Mesodermal cell (in vitro differentiated cells): Measurements from ENCODE around the gene EFHC1. TPM values are rescaled to one million over a fixed set of nuclear protein-coding genes. Genes with fewer than 3 reads are reported as not detected.

ENCODE experiments used
- H3K27ac ChIP-seq: 2 replicates; pipeline ENCODE4 v1.7.0; 2013; ENCODE audit warnings: mild to moderate bottlenecking, low read depth, low read length, moderate library complexity; ENCODE audit not compliant: severe bottlenecking
- H3K36me3 ChIP-seq: 2 replicates; pipeline ENCODE4 v1.7.1; 2013; ENCODE audit warnings: mild to moderate bottlenecking, low read length, moderate library complexity; ENCODE audit not compliant: control insufficient read depth, insufficient read depth
- H3K4me1 ChIP-seq: one replicate; pipeline ENCODE4 v1.7.1; 2013; ENCODE audit warnings: mild to moderate bottlenecking, low read length; ENCODE audit not compliant: insufficient read depth, control insufficient read depth, poor library complexity, severe bottlenecking
- H3K4me3 ChIP-seq: 2 replicates; pipeline ENCODE4 v1.7.0; 2013; ENCODE audit warnings: low read length, control low read depth, mild to moderate bottlenecking; ENCODE audit not compliant: insufficient read depth, poor library complexity, severe bottlenecking; ENCODE audit errors: extremely low read depth
- H3K9me3 ChIP-seq: 2 replicates; pipeline ENCODE4 v1.7.1; 2013; ENCODE audit warnings: mild to moderate bottlenecking, low read length, moderate library complexity; ENCODE audit not compliant: control insufficient read depth
- WGBS, 2 experiments: methylation state at CpG; one replicate each; pipeline ENCODE4 v1.1.5; 2013; ENCODE audit warnings: missing lambda C conversion rate in 2 of 2; ENCODE audit not compliant: insufficient coverage in 2 of 2; 5-methylcytosine and 5-hydroxymethylcytosine counted together
- polyA plus RNA-seq, 2 experiments: library from polyadenylated mRNA; stranded (reverse); fragments of 50-300 nt; gene quantifications; one replicate each; pipeline ENCODE4 v1.2.3, GENCODE V29; 2013

EFHC1 gene
- 29.5 TPM for polyA plus RNA-seq (2013, experiment 1 of 2)
- polyA plus RNA-seq (2013, experiment 2 of 2) = 29.5 TPM

DNA sequence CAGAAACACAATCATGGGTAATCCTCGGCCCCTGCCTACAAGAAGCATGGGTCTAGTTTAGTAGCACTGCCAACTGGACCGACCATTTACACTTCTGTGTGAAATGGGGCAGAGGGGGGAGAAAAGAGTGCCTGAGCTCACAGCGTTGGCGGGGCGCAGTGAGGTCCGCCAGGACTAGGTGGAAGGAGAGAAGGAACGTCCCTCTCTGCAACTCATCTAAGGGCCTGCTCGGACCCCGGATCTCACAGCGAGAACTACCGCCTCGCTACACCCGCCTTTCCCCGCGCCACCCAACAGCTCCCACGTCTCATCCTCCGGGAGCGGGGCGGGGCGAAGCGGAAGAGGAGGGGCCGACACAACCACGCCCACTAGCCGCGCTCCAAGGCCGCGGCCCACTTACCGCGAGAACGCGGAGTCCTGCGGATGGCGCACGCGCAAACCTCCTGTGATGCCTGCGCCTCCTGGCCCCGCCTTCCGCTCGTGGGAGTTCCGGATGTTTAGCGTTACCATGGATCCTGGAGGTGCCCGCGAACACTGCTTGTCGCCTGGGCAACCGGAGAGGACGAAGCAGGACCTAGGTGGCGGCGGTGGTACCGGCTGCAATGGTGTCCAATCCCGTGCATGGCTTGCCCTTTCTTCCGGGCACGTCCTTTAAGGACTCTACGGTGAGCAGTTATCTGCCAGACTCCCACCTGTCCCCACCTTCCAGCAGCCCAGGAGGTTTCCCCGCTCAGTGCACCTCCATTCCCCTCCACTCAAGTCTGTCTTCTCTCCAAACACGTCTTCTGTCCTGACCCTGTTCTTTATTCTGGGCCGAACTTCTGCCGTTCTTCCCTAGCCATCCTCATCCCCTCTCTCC is at the start of gene EFHC1:
Gene EFHC1, plus strand, starts transcription at position 534 of the 859 bp plus-strand sequence. Its CDS starts 69 bp downstream, at position 603.
- H3K4me1 ChIP-seq = peaks cover 44% of the 10 kb centered on the region
- peak within 1 kb of the TSS; percentile 76 for H3K4me3 ChIP-seq
- H3K27ac ChIP-seq = peak within 1 kb of the TSS; percentile 92
- no peaks in the 10 kb centered on the region for H3K9me3 ChIP-seq
- 0% methylated on average over 32 to 46 of the region's 57 CpGs for WGBS, 2 experiments
- no peaks in the 10 kb centered on the region for H3K36me3 ChIP-seq

DNA sequence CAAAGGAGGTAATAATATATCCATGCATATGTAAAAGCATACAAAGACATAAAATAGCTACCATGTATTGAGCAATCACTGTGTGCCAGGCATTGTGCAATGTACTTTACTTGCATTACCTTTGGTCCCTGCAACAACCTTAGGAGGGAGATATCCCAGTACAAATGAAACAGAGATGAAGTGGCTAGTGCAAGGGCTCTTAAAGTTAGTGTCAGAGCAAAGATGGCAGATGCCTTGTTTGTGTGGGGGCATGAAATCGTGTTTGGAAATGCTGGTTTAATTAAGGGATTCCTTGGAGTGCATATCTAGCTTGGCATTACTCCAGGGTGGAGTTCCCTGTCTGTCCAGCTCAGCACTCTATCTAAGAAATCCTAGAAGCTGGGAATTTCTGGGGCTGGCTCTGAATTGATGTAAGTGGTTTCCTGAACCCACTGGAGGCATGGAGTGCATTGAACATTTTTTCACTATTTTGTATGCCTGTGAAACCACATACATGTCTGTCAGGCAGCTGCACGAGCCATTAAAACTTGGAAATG is 48.4 kb upstream of the EFHC1 start:
- Histone ChIP-seq H3K27ac (no peak overlapping the region), H3K4me3 (no peak overlapping the region), H3K9me3 (no peaks in the 10 kb centered on the region), H3K4me1 (no peaks in the 10 kb centered on the region), H3K36me3 (peaks cover 11% of the 10 kb centered on the region)
- WGBS, 2 experiments = 0 to 50% methylated on average over 1 to 2 of the region's 2 CpGs

GRCh38 chr6:52373151-52373690 is 46.9 kb upstream of the EFHC1 start:
- Histone ChIP-seq H3K9me3 (no peaks in the 10 kb centered on the region), H3K27ac (no peak overlapping the region), H3K4me3 (no peak overlapping the region), H3K4me1 (no peaks in the 10 kb centered on the region), H3K36me3 (peaks cover under 1% of the 10 kb centered on the region)
- WGBS, 2 experiments = 70 to 75% methylated on average over 3 to 5 of the region's 5 CpGs

DNA sequence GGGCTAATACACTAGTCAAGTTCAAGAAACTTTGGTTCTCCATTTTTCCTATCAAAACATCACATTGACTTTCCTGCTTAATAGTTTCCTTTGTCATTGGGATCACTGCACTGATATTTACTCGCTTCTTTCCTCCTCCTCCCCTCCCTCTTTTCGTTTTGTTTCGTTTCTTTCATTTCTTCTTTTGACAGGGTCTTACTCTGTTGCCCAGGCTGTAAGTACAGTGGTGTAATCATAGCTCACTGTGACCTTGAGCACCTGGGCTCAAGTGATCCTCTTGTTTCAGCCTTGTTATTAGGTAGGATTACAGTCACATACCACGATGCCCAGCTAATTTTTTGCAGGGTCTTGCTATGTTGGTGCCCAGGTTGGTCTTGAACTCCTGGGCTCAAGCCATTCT is 45.9 kb upstream of the EFHC1 start:
- Histone ChIP-seq H3K36me3 (no peaks in the 10 kb centered on the region), H3K9me3 (no peaks in the 10 kb centered on the region), H3K4me1 (no peaks in the 10 kb centered on the region), H3K4me3 (no peak overlapping the region), H3K27ac (no peak overlapping the region)
- 89% methylated on average over 2 of the region's 4 CpGs; no CpG with 5 or more reads in 1 of the 2 experiments for WGBS, 2 experiments

DNA sequence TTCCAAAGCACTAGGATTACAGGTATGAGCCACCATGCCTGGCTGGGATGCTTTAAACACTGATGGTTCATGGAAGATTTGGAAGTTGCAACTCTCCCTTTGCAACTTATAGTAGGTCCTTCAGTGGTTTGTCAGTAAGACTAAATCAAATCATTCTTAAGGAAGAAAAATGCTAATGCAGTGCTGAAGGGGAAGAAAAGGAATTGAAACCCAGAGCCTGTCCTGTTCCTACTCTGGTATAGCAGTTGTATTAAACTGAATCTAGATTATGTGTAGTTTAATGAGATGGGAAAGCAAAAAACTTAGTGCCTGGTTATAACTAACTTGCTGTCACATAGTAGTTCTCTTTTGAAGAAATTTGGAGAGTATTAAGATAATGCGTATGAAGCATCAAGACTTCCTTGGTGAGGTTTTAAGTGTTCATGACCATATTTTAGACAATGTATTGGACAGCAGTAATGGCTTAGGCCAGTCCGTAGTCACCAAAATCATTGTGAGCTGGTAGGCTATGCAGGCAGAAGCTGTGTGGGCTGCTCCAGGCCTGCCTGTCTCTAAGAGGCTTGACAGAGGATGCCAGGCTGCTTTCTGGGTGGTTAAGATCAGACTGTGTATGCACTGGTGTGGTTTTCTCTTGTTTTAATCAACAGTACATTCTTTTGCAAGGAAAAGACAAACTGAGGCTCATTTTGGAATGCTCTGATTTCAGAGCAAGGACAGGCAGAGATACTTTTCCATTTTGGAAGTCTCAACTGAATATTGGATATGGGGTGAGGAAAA is 44.2 kb upstream of the EFHC1 start:
- WGBS, 2 experiments = 93 to 100% methylated on average over 2 of the region's 2 CpGs
- no peak overlapping the region for H3K4me3 ChIP-seq
- H3K36me3 ChIP-seq = no peaks in the 10 kb centered on the region
- H3K9me3 ChIP-seq = no peaks in the 10 kb centered on the region
- H3K4me1 ChIP-seq = no peaks in the 10 kb centered on the region
- H3K27ac ChIP-seq = no peak overlapping the region

- Histone ChIP-seq H3K4me3 (no peak overlapping the region), H3K27ac (no peak overlapping the region), H3K4me1 (no peaks in the 10 kb centered on the region), H3K9me3 (no peaks in the 10 kb centered on the region), H3K36me3 (no peaks in the 10 kb centered on the region)
- 100% methylated on average over 1 of the region's 3 CpGs; no CpG with 5 or more reads in 1 of the 2 experiments for WGBS, 2 experiments
These were observed 43.4 kb upstream of the EFHC1 start for GRCh38 chr6:52376763-52377162.

- Histone ChIP-seq H3K36me3 (no peaks in the 10 kb centered on the region), H3K4me3 (no peak overlapping the region), H3K27ac (no peak overlapping the region), H3K9me3 (no peaks in the 10 kb centered on the region), H3K4me1 (no peaks in the 10 kb centered on the region)
- 100% methylated on average over 2 of the region's 3 CpGs; no CpG with 5 or more reads in 1 of the 2 experiments for WGBS, 2 experiments
These were observed 42.5 kb upstream of the EFHC1 start for GRCh38 chr6:52377538-52378221.

DNA sequence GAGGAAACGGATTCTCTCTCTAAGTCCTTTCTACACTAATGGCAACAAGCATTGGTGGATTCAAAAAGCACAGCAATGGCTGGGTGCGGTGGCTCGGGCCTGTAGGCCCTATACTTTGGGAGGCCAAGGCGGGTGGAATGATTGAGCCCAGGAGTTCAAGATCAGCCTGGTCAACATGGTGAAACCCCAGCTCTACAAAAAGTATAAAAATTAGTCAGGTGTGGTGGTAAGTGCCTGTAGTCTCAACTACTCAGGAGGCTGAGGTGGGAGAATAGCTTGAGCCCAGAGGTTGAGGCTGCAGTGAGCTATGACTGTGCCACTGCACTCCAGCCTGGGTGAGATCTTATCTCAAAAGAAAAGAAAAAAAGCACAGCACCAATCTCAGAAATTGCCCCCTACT is 38.9 kb upstream of the EFHC1 start:
- Histone ChIP-seq H3K4me1 (no peaks in the 10 kb centered on the region), H3K27ac (no peak overlapping the region), H3K4me3 (no peak overlapping the region), H3K9me3 (no peaks in the 10 kb centered on the region), H3K36me3 (no peaks in the 10 kb centered on the region)
- WGBS, 2 experiments = 100% methylated on average over 2 to 3 of the region's 4 CpGs

GRCh38 chr6:52384145-52384766 is 35.9 kb upstream of the EFHC1 start:
- no peak overlapping the region for H3K27ac ChIP-seq
- H3K36me3 ChIP-seq = peaks cover 3% of the 10 kb centered on the region
- H3K9me3 ChIP-seq = peaks cover 8% of the 10 kb centered on the region
- H3K4me1 ChIP-seq = peaks cover 2% of the 10 kb centered on the region
- H3K4me3 ChIP-seq = no peak overlapping the region
- 100% methylated on average over 1 of the region's 2 CpGs for WGBS, 2 experiments

- peaks cover 10% of the 10 kb centered on the region for H3K4me1 ChIP-seq
- WGBS, 2 experiments = 92 to 100% methylated on average over 1 to 3 of the region's 4 CpGs
- H3K9me3 ChIP-seq = peaks cover 8% of the 10 kb centered on the region
- peaks cover 3% of the 10 kb centered on the region for H3K36me3 ChIP-seq
- no peak overlapping the region for H3K4me3 ChIP-seq
- H3K27ac ChIP-seq = no peak overlapping the region
These were observed 35.1 kb upstream of the EFHC1 start for GRCh38 chr6:52385074-52385473.
